GM18511 (cell line): ENCODE measurements around the gene HPGD.

ENCODE experiments used
- ATAC-seq: cut with Tn5 transposase; IDR thresholded peaks from one replicate; pipeline ENCODE4 v1.9.1; 2021; ENCODE audit warnings: mild to moderate bottlenecking, moderate library complexity; ENCODE audit not compliant: unreplicated experiment

Gene HPGD

GRCh38 chr4:174479140-174479539, 43.1 kb downstream of the HPGD start:
- no peak for ATAC-seq

DNA sequence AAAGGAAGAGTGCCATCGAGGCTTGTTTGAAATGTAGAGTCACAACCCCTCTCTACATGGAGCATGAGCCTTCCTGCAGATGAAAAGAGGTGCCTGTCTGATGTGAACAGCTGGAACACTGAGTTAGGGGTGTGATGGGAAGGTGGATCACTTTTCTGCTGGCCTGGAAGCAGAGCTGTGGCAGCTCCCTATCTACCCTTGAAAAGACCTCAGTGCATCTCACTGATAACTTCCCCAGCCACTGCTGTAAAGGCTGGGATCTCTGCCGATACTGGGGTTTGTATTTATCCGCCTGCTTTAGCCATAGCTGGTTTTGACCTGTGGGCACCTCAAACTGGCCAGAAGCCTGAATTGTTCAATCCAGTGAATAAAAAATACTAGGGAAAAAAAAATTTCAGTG, 46.8 kb downstream of the HPGD start:
- no peak for ATAC-seq

- no peak for ATAC-seq
Observed at GRCh38 chr4:174474457-174475075, 47.7 kb downstream of the HPGD start.

DNA sequence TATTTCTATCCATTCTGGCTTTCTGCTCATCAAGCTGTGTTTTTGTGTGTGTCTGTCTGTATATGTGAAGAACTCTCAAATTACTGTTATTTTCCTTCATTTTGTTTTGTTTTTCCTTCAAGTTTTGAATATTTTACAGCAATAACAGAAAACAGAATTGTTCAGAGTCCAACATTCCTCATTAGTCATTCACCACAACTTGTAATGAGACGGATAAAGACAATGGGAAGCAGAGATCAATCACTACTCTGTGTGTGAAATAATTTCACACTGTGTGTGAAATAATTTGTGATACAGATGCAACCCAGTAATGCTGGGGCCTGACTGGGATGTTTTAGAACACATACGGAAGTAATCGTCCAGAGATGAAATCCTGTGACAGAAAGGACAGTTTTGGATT, 55.2 kb downstream of the HPGD start:
- ATAC-seq, result no peak

DNA sequence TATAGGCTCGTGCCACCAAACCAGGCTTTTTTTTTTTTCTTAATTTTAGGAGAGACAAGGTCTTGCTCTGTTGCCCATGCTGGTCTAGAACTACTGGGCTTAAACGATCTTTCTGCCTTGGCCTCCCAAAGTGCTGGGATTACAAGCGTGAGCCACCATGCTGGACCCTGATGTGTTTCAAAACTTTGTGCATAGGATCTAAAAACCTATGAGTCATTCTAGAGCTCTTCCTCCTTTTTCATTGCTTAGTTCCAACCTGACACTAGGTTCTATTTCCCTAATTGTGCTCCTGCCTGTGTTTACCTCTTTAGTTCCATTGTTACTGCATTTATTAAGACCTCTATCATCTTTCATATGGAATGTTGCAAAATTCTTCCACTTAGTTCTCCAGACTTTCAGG, 57.3 kb downstream of the HPGD start:
- no peak for ATAC-seq

DNA sequence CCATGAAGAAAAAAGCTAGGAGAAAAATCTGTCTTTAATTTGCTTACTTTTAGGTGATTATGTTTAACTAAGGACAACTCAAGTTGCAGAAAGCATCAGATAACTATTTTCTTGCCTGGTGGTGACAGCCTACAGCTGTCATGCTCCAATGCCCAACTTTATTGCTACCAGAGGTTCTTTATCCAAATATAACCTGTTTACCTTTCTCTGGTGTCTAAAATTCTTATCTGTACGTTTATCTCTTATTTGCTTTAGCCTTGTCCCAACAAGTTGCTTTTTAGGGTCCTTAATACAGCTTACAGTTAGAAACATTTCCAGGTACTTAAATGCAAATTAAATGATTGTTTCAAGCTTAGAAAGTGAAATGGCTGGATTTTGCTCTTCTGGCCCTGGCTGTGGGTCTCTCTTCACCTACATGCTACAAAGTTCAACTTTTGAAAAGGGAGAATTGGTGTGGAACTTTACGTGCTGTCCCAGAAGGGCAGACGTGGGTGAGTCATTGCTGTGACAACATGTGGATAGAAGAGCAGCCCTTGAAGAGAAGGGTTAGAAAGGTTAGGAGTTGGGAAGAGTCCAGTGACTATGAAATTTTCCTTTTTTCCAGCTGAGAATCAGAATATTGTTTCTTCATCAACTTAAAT, 60.7 kb downstream of the HPGD start:
- ATAC-seq, result no peak

- no peak for ATAC-seq
Observed at GRCh38 chr4:174460684-174461083, 61.6 kb downstream of the HPGD start.

GRCh38 chr4:174457468-174457867, 64.8 kb downstream of the HPGD start:
- ATAC-seq, result no peak

- ATAC-seq, result no peak
Observed at GRCh38 chr4:174454815-174455473, 67.3 kb downstream of the HPGD start.

GRCh38 chr4:174451718-174452296, 70.5 kb downstream of the HPGD start:
- no peak for ATAC-seq

GRCh38 chr4:174450786-174451125, 71.5 kb downstream of the HPGD start:
- no peak for ATAC-seq

DNA sequence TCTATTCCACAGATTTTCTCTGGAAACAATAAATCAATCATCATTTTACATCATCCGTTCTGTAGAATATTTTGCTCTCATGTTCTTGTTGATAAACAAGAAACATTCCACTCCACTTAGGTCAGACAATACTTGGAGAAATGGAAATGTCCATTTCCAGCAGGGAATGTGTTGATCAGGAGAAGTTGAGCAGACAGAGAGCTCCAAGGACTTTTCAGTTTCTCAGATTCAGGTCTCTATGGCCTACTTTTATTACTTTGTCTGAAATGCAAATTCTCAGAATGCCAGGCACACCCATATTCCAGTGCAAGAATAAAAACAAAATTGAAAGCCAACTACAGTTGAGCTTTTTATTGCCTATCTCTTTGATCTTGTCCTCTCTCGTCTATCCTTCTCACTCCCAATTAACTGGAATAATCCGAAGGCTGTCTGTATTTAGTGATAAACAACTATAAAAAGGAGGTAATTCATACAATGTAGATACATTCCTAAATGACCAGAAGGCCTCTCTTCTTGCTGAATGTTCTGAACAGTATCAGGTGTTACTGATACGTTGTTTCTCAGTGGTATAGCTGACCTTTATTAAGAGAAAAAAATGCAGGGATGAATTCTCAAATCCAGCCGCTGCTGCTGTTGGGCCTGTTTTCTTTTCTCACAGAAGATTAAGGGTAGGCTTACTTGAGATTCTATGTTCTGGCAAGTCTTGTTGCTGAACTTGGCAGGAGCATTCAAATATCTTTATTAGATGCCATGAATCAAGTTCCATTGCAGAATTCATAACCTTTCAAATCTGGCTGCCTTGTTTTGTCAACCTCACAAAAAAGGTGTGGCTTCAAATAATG, 72.1 kb downstream of the HPGD start:
- no peak for ATAC-seq

GRCh38 chr4:174449152-174449551, 73.1 kb downstream of the HPGD start:
- ATAC-seq, result no peak

DNA sequence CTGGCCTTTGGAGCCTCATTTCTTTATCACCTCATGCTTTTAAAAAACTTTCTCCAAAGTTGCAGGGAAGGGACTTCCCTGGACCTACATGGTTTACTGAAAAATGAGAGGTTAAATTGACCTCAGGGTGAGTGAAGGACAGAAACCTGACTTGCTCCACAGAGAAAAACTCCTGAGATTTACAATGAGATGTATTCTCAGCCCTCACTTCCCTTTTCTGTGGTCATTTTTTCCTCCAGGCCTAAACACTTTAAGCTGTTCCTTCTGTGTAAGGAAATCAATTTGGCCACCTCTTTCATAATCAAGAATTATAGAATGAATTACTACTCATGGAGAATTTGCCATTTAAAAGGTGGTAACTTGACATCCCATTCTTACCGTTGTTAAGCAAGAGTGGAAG, 77.9 kb downstream of the HPGD start:
- ATAC-seq, result no peak
